ENCODE data around the gene FMNL2.

Gene FMNL2

DNA sequence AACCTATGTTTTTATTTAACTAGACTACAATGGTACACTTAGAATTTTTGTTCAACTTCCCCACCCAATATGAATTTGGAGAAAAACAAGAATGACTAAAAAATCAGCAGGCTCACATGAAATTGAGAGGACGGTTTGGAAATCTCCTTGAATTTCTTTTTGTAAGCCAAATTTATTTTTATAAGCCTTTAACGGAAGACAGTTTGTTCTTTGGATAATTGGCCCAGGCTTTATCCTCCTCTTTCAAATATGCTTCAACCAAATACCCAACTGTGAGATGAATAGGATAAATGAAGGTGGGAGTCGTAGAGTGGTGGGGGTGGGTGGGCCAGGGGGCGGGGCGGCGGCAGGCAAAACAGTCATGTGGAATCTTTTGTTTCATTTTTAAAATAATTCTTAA, 60.6 kb downstream of the FMNL2 start:
- H3K9me3 ChIP-seq (replicated peaks; ENCODE audit: insufficient read depth, low read length): no peaks in the 10 kb centered on the region
- H4K20me1 ChIP-seq (ENCODE audit: insufficient read depth, low read length): no peaks in the 10 kb centered on the region
- no peak overlapping the region for H3K4me2 ChIP-seq (ENCODE audit: low read depth, low read length)
- H3F3A ChIP-seq (ENCODE audit: insufficient read depth, low read length): no peaks in the 10 kb centered on the region
- no peak overlapping the region for H3K9ac ChIP-seq (ENCODE audit: low read length)
- H3K27me3 ChIP-seq (replicated peaks; ENCODE audit: insufficient read depth, low read length): no peaks in the 10 kb centered on the region
- DNase-seq: no peak
- H3K27ac ChIP-seq (ENCODE audit: low read length): no peak overlapping the region
- no peak overlapping the region for H3K4me3 ChIP-seq (ENCODE audit: low read length)
- TF ChIP-seq, protein P1, sequence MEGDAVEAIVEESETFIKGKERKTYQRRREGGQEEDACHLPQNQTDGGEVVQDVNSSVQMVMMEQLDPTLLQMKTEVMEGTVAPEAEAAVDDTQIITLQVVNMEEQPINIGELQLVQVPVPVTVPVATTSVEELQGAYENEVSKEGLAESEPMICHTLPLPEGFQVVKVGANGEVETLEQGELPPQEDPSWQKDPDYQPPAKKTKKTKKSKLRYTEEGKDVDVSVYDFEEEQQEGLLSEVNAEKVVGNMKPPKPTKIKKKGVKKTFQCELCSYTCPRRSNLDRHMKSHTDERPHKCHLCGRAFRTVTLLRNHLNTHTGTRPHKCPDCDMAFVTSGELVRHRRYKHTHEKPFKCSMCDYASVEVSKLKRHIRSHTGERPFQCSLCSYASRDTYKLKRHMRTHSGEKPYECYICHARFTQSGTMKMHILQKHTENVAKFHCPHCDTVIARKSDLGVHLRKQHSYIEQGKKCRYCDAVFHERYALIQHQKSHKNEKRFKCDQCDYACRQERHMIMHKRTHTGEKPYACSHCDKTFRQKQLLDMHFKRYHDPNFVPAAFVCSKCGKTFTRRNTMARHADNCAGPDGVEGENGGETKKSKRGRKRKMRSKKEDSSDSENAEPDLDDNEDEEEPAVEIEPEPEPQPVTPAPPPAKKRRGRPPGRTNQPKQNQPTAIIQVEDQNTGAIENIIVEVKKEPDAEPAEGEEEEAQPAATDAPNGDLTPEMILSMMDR (IDR thresholded peaks at IDR 0.05; ENCODE audit: low read length): no peak
- TF ChIP-seq EZH2phosphoT487 (IDR thresholded peaks at IDR 0.05; ENCODE audit: low read length): no peak
- TF ChIP-seq EZH2 (optimal IDR thresholded peaks at IDR 0.05; ENCODE audit: low read depth, low read length): no peak
- H3K4me1 ChIP-seq (ENCODE audit: low read length): no peaks in the 10 kb centered on the region
- no peak overlapping the region for H2AFZ ChIP-seq (ENCODE audit: low read length)
- H3K79me2 ChIP-seq (ENCODE audit: low read length): no peaks in the 10 kb centered on the region
- no peaks in the 10 kb centered on the region for H3K9me2 ChIP-seq (replicated peaks; ENCODE audit: insufficient read depth, low read length)
- H3K36me3 ChIP-seq (replicated peaks; ENCODE audit: insufficient read depth, low read length): no peaks in the 10 kb centered on the region

DNA sequence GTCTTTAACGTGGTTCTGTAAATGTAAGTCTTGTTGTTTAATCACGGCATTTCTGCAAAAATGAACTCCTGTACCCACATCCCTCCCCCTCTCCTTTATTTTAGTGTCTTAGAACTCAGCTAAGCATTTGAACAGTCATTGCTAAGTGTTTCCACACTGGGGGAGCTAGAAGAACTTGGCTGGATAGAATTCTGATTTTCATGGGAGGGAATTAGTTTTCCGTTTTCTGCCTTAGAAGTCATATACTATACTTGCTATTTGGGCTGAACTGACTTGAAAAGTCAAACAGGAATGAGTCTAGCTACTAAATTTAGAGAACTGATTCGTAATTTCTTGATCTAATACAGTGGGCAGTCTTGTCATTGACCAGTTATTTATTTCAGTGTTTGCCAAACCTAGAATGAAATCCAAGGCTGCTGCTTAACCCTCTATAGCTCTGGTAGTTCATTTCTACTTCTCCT, 61.1 kb downstream of the FMNL2 start:
- no peak overlapping the region for H3K4me3 ChIP-seq (ENCODE audit: low read length)

DNA sequence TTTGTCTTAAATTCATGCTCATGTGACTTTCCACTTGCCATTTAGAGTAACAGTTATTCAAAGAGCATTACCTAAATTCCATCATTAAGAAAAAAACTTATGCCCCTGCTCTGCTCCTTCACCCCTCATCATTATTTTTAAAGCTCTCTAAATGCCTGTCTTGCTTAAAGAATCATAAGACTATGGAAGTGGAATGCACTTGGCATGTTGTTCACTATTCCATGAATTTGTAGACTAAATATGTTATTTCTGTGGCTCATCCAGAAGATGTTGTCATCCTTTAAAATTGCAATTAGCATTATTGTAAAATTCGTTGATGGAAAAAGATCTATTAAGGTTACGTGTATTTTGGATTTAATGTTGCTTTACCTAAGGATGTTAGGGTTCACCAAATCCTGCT, 61.8 kb downstream of the FMNL2 start:
- H3K4me1 ChIP-seq (ENCODE audit: low read length): no peaks in the 10 kb centered on the region
- H3K4me3 ChIP-seq (ENCODE audit: low read length): no peak overlapping the region
- H3K36me3 ChIP-seq (replicated peaks; ENCODE audit: insufficient read depth, low read length): no peaks in the 10 kb centered on the region
- no peak overlapping the region for H3K9ac ChIP-seq (ENCODE audit: low read length)
- H3K9me3 ChIP-seq (replicated peaks; ENCODE audit: insufficient read depth, low read length): no peaks in the 10 kb centered on the region
- H3K4me2 ChIP-seq (ENCODE audit: low read depth, low read length): no peak overlapping the region
- H4K20me1 ChIP-seq (ENCODE audit: insufficient read depth, low read length): no peaks in the 10 kb centered on the region
- H3K27ac ChIP-seq (ENCODE audit: low read length): no peak overlapping the region
- no peak overlapping the region for H2AFZ ChIP-seq (ENCODE audit: low read length)
- no peaks in the 10 kb centered on the region for H3K9me2 ChIP-seq (replicated peaks; ENCODE audit: insufficient read depth, low read length)
- H3K27me3 ChIP-seq (replicated peaks; ENCODE audit: insufficient read depth, low read length): no peaks in the 10 kb centered on the region
- no peak for TF ChIP-seq EZH2phosphoT487 (IDR thresholded peaks at IDR 0.05; ENCODE audit: low read length)
- TF ChIP-seq, protein P1 (IDR thresholded peaks at IDR 0.05; ENCODE audit: low read length): no peak
- no peak for TF ChIP-seq EZH2 (optimal IDR thresholded peaks at IDR 0.05; ENCODE audit: low read depth, low read length)
- no peaks in the 10 kb centered on the region for H3F3A ChIP-seq (ENCODE audit: insufficient read depth, low read length)
- no peaks in the 10 kb centered on the region for H3K79me2 ChIP-seq (ENCODE audit: low read length)
- no peak for DNase-seq

More for the DNA sequence above, 61.1 kb downstream of the FMNL2 start:
- Histone ChIP-seq H2AFZ (ENCODE audit: low read length) (no peak overlapping the region), H3K27ac (ENCODE audit: low read length) (no peak overlapping the region), H3F3A (ENCODE audit: insufficient read depth, low read length) (no peaks in the 10 kb centered on the region), H3K9ac (ENCODE audit: low read length) (no peak overlapping the region), H3K4me2 (ENCODE audit: low read depth, low read length) (no peak overlapping the region), H3K27me3 (replicated peaks; ENCODE audit: insufficient read depth, low read length) (no peaks in the 10 kb centered on the region), H3K79me2 (ENCODE audit: low read length) (no peaks in the 10 kb centered on the region), H3K9me2 (replicated peaks; ENCODE audit: insufficient read depth, low read length) (no peaks in the 10 kb centered on the region), H4K20me1 (ENCODE audit: insufficient read depth, low read length) (no peaks in the 10 kb centered on the region), H3K9me3 (replicated peaks; ENCODE audit: insufficient read depth, low read length) (no peaks in the 10 kb centered on the region), H3K36me3 (replicated peaks; ENCODE audit: insufficient read depth, low read length) (no peaks in the 10 kb centered on the region), H3K4me1 (ENCODE audit: low read length) (no peaks in the 10 kb centered on the region)
- no peak for TF ChIP-seq EZH2phosphoT487 (IDR thresholded peaks at IDR 0.05; ENCODE audit: low read length)
- TF ChIP-seq, protein P1 (IDR thresholded peaks at IDR 0.05; ENCODE audit: low read length): no peak
- TF ChIP-seq EZH2 (optimal IDR thresholded peaks at IDR 0.05; ENCODE audit: low read depth, low read length): no peak
- DNase-seq: no peak

Data from MM.1S (cell line).